ENCODE results near the gene TBR1. TPM values are rescaled to one million over a fixed set of nuclear protein-coding genes. Genes with fewer than 3 reads are reported as not detected.

TBR1 gene
- total RNA-seq, 1 experiment from 2014 or later: 0.11 TPM

- intact Hi-C loops (cut with micrococcal nuclease; ENCODE audit: unreplicated experiment): loop anchor here (2.0 kb wide), 1 partner anchor 109 kb away; the partner anchor contains the start of gene PSMD14
- H3K36me3 ChIP-seq (ENCODE audit: control insufficient read depth, insufficient read depth, low read length): no peaks in the 10 kb centered on the region
- no peak for TF ChIP-seq CTCF (IDR thresholded peaks at IDR 0.05; ENCODE audit: insufficient read depth in 1 of 2, low read depth in 1 of 2, low read length in 1 of 2, severe bottlenecking in 1 of 2, unreplicated experiment in 1 of 2)
- peaks cover 18% of the 10 kb centered on the region for H3K4me1 ChIP-seq
- Mint-ChIP-seq H3K27me3 (ENCODE audit: insufficient read depth, unreplicated experiment) (peaks cover 50% of the 10 kb centered on the region), H3K4me1 (ENCODE audit: low read depth, unreplicated experiment) (peaks cover 34% of the 10 kb centered on the region), H3K9me3 (ENCODE audit: unreplicated experiment) (no peaks in the 10 kb centered on the region), H3K27ac (ENCODE audit: unreplicated experiment) (no peak overlapping the region), H3K4me3 (ENCODE audit: unreplicated experiment) (peak overlapping the region; percentile 71), H3K36me3 (ENCODE audit: insufficient read depth, unreplicated experiment) (no peaks in the 10 kb centered on the region)
- H3K27me3 ChIP-seq (replicated peaks; ENCODE audit: control insufficient read depth, insufficient read depth, low read length): peaks cover 6% of the 10 kb centered on the region
- H3K4me3 ChIP-seq (ENCODE audit: low read depth, low read length): no peak overlapping the region
- H3K9me3 ChIP-seq: no peaks in the 10 kb centered on the region
- BruUV-seq (replicated peaks): no TSS peak
- no peak for DNase-seq
- ChIA-PET POLR2A (no interaction called here), CTCF (no interaction called here)
Measured at GRCh38 chr2:161417438-161418274, 1.6 kb downstream of the TBR1 start.

- H3K27ac Mint-ChIP-seq (ENCODE audit: unreplicated experiment): no peak overlapping the region
- ChIA-PET CTCF (no interaction called here), POLR2A (no interaction called here)
- TF ChIP-seq CTCF (IDR thresholded peaks at IDR 0.05; ENCODE audit: insufficient read depth in 1 of 2, low read depth in 1 of 2, low read length in 1 of 2, severe bottlenecking in 1 of 2, unreplicated experiment in 1 of 2): no peak
- Histone ChIP-seq H3K27me3 (replicated peaks; ENCODE audit: control insufficient read depth, insufficient read depth, low read length) (peaks cover 6% of the 10 kb centered on the region), H3K4me3 (ENCODE audit: low read depth, low read length) (peak overlapping the region; percentile 39), H3K9me3 (no peaks in the 10 kb centered on the region), H3K4me1 (peaks cover 18% of the 10 kb centered on the region), H3K36me3 (ENCODE audit: control insufficient read depth, insufficient read depth, low read length) (no peaks in the 10 kb centered on the region)
- H3K4me3 Mint-ChIP-seq (ENCODE audit: unreplicated experiment): peak overlapping the region; percentile 71
- H3K27me3 Mint-ChIP-seq (ENCODE audit: insufficient read depth, unreplicated experiment): peaks cover 50% of the 10 kb centered on the region
- DNase-seq: no peak
- no peaks in the 10 kb centered on the region for H3K9me3 Mint-ChIP-seq (ENCODE audit: unreplicated experiment)
- intact Hi-C loops (cut with micrococcal nuclease; ENCODE audit: unreplicated experiment): no loop called here
- H3K36me3 Mint-ChIP-seq (ENCODE audit: insufficient read depth, unreplicated experiment): no peaks in the 10 kb centered on the region
- no TSS peak for BruUV-seq (replicated peaks)
- peaks cover 34% of the 10 kb centered on the region for H3K4me1 Mint-ChIP-seq (ENCODE audit: low read depth, unreplicated experiment)
Measured at GRCh38 chr2:161418275-161418714, 2.2 kb downstream of the TBR1 start.

GRCh38 chr2:161418715-161419637 lies 2.9 kb downstream of the TBR1 start:
- Mint-ChIP-seq H3K9me3 (ENCODE audit: unreplicated experiment) (peaks cover 1% of the 10 kb centered on the region), H3K4me3 (ENCODE audit: unreplicated experiment) (peak overlapping the region; percentile 71), H3K36me3 (ENCODE audit: insufficient read depth, unreplicated experiment) (no peaks in the 10 kb centered on the region), H3K27me3 (ENCODE audit: insufficient read depth, unreplicated experiment) (peaks cover 50% of the 10 kb centered on the region), H3K27ac (ENCODE audit: unreplicated experiment) (no peak overlapping the region), H3K4me1 (ENCODE audit: low read depth, unreplicated experiment) (peaks cover 29% of the 10 kb centered on the region)
- no TSS peak for BruUV-seq (replicated peaks)
- H3K27me3 ChIP-seq (replicated peaks; ENCODE audit: control insufficient read depth, insufficient read depth, low read length): peaks cover 6% of the 10 kb centered on the region
- H3K4me1 ChIP-seq: peaks cover 18% of the 10 kb centered on the region
- CTCF ChIA-PET: no interaction called here
- peak overlapping the region; percentile 39 for H3K4me3 ChIP-seq (ENCODE audit: low read depth, low read length)
- H3K36me3 ChIP-seq (ENCODE audit: control insufficient read depth, insufficient read depth, low read length): no peaks in the 10 kb centered on the region
- POLR2A ChIA-PET: no interaction called here
- H3K9me3 ChIP-seq: no peaks in the 10 kb centered on the region
- DNase-seq: peak; percentile 50
- TF ChIP-seq CTCF (IDR thresholded peaks at IDR 0.05; ENCODE audit: insufficient read depth in 1 of 2, low read depth in 1 of 2, low read length in 1 of 2, severe bottlenecking in 1 of 2, unreplicated experiment in 1 of 2): no peak
- intact Hi-C loops (cut with micrococcal nuclease; ENCODE audit: unreplicated experiment): no loop called here

Measured in Caco-2 (cell line).